Pericardium fibroblast (primary cell): Measurements from ENCODE around the gene MTF1. TPM values are rescaled to one million over a fixed set of nuclear protein-coding genes. Genes with fewer than 3 reads are reported as not detected.

Experiments
- total RNA-seq: library from RNA; depleted of rRNA; stranded (reverse); fragments of >200 nt; gene quantifications from 2 replicates; pipeline ENCODE4 v1.2.3, GENCODE V29; 2015

The MTF1 gene
- total RNA-seq, result 1.5 and 16.3 TPM in 2 replicates

GRCh38 chr1:37859507-37860345 is at the start of gene MTF1:
Gene MTF1, minus strand, starts transcription at chr1:37859592. Its CDS starts 1,934 bp downstream, at chr1:37857658.

DNA sequence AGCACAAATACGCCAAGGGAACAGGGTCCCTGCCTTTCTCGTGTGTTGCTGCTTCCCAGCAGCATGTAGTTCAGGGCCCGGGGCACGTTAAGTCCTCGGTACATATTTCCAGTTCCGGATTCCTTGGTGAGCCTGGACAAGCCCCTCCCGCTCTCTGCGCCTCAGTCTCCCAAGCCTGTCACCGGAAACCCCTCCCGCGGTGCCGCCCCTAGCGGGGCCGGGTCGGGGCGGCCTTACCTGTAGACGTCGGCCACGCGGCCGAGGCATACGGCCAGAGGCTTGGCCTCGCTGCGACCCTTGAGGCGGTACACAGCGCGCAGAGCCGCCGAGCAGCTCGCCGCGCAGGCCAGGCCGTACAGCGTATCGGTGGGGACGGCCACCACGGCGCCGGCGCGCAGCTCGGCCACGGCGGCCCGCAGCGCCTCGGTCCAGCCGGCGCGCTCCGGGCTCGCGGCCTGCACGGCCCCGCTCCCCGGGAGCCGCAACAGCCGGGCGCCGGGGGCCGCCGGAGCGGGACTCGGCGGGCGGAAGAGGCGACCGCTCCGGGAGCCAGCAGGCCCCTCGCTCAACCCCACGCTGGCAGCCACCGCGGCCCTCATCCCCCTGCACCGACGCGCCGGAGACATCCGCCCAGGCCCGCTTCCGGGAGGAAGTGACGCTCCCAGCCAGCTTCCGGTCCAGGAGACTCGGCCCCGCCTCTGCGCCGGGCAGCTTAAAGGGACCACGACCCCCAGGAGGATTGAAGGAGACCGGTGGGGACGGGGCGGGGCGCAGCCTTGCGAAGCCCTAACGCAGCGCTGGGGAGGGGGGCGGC is 51.6 kb downstream of the MTF1 start, which contains the start of the genes C1orf122 and YRDC:
Gene C1orf122, plus strand, starts transcription at position 236 of the 814 bp plus-strand sequence. CDS start 615 bp downstream, outside the sequence.
Gene YRDC, minus strand, starts transcription at position 654 of the 814 bp plus-strand sequence. Its CDS starts 28 bp downstream, at position 626.

DNA sequence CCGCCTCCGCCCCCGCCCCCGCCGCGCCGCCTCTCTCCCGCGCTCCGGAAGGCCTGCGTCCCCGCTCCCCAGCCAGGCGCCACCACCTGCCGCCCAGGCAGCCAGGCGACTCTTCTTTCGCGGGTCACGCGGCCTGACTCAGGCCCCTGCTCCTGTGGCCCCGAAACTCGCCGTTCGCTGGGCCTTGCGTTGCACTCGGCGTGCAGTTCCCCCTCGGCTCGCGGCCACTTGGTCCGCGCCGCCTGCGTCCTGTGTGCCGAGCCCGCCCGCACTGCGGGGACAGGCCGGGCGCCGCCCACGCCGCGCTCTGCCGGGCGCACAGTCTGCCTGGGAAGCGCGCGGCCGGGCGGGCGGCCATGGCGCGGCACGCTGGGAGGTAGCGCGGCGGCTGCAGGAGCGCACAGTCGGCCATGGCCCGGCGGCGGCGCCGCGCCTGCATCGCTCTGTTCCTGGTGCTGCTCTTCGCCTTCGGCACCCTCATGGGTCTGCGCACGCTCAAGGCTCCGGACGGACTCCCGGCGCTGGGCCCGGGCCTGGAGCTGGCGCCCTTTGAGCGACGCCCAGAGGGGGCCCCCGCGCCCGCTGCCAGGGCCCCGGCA is 65.5 kb downstream of the MTF1 start, which contains the start of gene MANEAL:
Gene MANEAL, plus strand, starts transcription at position 75 of the 599 bp plus-strand sequence. Its CDS starts 336 bp downstream, at position 411.

DNA sequence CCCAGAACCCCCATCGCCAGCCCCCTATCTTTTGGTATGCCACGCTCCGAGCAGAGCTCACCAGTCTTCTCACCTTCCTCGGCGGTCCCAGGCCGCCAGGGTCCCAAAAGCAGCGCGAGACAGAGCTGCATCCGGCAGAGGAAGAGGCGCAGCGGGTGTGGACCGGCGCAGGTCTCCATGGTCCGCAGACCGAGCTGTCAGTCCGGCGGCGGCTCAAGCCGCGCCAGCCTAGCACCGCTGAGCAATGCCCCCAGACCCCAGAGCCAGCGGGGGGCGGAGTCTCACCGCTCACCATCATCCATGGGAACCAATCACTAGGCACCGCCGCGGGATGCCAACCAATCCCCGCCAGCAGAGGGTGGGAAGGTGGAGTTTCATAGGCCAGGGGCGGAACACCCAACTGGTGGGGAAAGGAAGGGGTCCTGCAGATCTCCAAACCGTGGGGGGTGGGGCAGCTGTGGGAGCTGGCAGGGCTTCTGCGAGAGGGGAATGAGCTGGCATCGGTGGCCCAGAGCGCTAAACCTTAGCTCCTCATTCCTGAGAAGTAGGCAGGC is 94.4 kb downstream of the MTF1 start, which contains the start of gene EPHA10:
Gene EPHA10, minus strand, starts transcription at position 233 of the 554 bp plus-strand sequence. Its CDS starts 54 bp downstream, at position 179.

Other genes starting within 250 kb of the MTF1 start
- 0.17 and 8.6 TPM in 2 replicates for gene RSPO1, start 224.7 kb downstream of the MTF1 start, total RNA-seq
- 0.47 and 0.60 TPM in 2 replicates for gene CDCA8, start 167.1 kb downstream of the MTF1 start, total RNA-seq
- not detected in 2 replicates for gene EPHA10, start 94.5 kb downstream of the MTF1 start, total RNA-seq
- 2.1 TPM in 1 of 2 replicates, not detected in the other for gene MANEAL, start 65.7 kb downstream of the MTF1 start, total RNA-seq
- gene C1orf122, start 51.8 kb downstream of the MTF1 start, total RNA-seq, result 93.2 and 201 TPM in 2 replicates
- 14.0 and 21.7 TPM in 2 replicates for gene YRDC, start 51.4 kb downstream of the MTF1 start, total RNA-seq
- 15.8 and 18.7 TPM in 2 replicates for gene INPP5B, start 87.5 kb upstream of the MTF1 start, total RNA-seq
- 26.5 and 51.0 TPM in 2 replicates for gene SF3A3, start 130.4 kb upstream of the MTF1 start, total RNA-seq
- gene FHL3, start 145.9 kb upstream of the MTF1 start, total RNA-seq, result 43.2 and 51.1 TPM in 2 replicates
- gene UTP11, start 153.1 kb upstream of the MTF1 start, total RNA-seq, result 28.4 and 34.3 TPM in 2 replicates
- gene POU3F1, start 187.2 kb upstream of the MTF1 start, total RNA-seq, result 0.35 TPM in 1 of 2 replicates, not detected in the other